OCI-M2 (cell line): ENCODE measurements around the gene HAND1.

Source experiments
- DNase-seq: peaks from one replicate; lab custom pipeline; 2025; ENCODE audit not compliant: unreplicated experiment; lab: John Stamatoyannopoulos, UW

Gene HAND1

GRCh38 chr5:154479944-154480750 lies 2.1 kb upstream of the HAND1 start:
- no peak for DNase-seq

GRCh38 chr5:154479160-154479943 lies 1.3 kb upstream of the HAND1 start:
- DNase-seq, result no peak

- no peak for DNase-seq
Observed at GRCh38 chr5:154478752-154479159, 729 bp upstream of the HAND1 start.

GRCh38 chr5:154477382-154478223 lies 424 bp downstream of the HAND1 start:
- DNase-seq, result no peak

- DNase-seq, result no peak
Observed at GRCh38 chr5:154476354-154477205, 1.4 kb downstream of the HAND1 start.

GRCh38 chr5:154475591-154476353 lies 2.3 kb downstream of the HAND1 start:
- DNase-seq, result no peak

- DNase-seq, result no peak
Observed at GRCh38 chr5:154474396-154475334, 3.4 kb downstream of the HAND1 start.

- DNase-seq, result no peak
Observed at GRCh38 chr5:154473581-154474283, 4.3 kb downstream of the HAND1 start.

- DNase-seq, result no peak
Observed at GRCh38 chr5:154472871-154473580, 5.0 kb downstream of the HAND1 start.

- no peak for DNase-seq
Observed at GRCh38 chr5:154470947-154471870, 6.8 kb downstream of the HAND1 start.

GRCh38 chr5:154470137-154470536 lies 7.9 kb downstream of the HAND1 start:
- no peak for DNase-seq

- DNase-seq, result no peak
Observed at GRCh38 chr5:154467655-154468354, 10.2 kb downstream of the HAND1 start.

- DNase-seq, result no peak
Observed at GRCh38 chr5:154466671-154467070, 11.4 kb downstream of the HAND1 start.

- no peak for DNase-seq
Observed at GRCh38 chr5:154466147-154466546, 11.9 kb downstream of the HAND1 start.

- DNase-seq, result no peak
Observed at GRCh38 chr5:154465169-154465568, 12.9 kb downstream of the HAND1 start.

- DNase-seq, result no peak
Observed at GRCh38 chr5:154464438-154464837, 13.6 kb downstream of the HAND1 start.
